HepG2 (cell line): ENCODE data around the gene C16orf87. TPM values are rescaled to one million over a fixed set of nuclear protein-coding genes. Genes with fewer than 3 reads are reported as not detected.

Source experiments
- CBX1 ChIP-seq: IDR thresholded peaks from one replicate; pipeline ENCODE4 v1.6.1; 2016; ENCODE audit warnings: antibody characterized with exemption, low read depth
- ERF ChIP-seq: IDR thresholded peaks from 2 replicates; pipeline ENCODE4 v1.6.1; 2018; ENCODE audit warnings: missing biosample characterization, missing genetic modification reagents
- KAT2B ChIP-seq: fragments of 150-350 bp; IDR thresholded peaks from 2 replicates; pipeline ENCODE4 v1.6.1; 2014; ENCODE audit warnings: low read depth, low read length, borderline replicate concordance
- KDM1A ChIP-seq: IDR thresholded peaks from 2 replicates; pipeline ENCODE4 v1.6.1; 2016; ENCODE audit warnings: missing compliant biosample characterization
- NAIF1 ChIP-seq: sonication (generic); formaldehyde crosslinking; IDR thresholded peaks from 2 replicates; pipeline ENCODE4 v1.5.0; 2020; ENCODE audit warnings: mild to moderate bottlenecking, missing genetic modification reagents, borderline replicate concordance
- PHF8 ChIP-seq: sonication (generic); formaldehyde crosslinking; IDR thresholded peaks from 2 replicates; pipeline ENCODE4 v1.5.0; 2020; ENCODE audit warnings: missing genetic modification reagents
- PRPF4 ChIP-seq: fragments of 200-400 bp; formaldehyde crosslinking; IDR thresholded peaks from 2 replicates; pipeline ENCODE4 v1.6.1; 2016; ENCODE audit warnings: low read length, low read depth; ENCODE audit not compliant: poor library complexity, severe bottlenecking
- RARG ChIP-seq: sonication (generic); formaldehyde crosslinking; IDR thresholded peaks from 2 replicates; pipeline ENCODE4 v1.4.0; 2020; ENCODE audit warnings: low read depth, mild to moderate bottlenecking, missing genetic modification reagents
- SAP130 ChIP-seq: IDR thresholded peaks from 2 replicates; pipeline ENCODE4 v1.6.1; 2016; ENCODE audit warnings: low read depth
- SNAI1 ChIP-seq: sonication (generic); formaldehyde crosslinking; IDR thresholded peaks from 2 replicates; pipeline ENCODE4 v1.5.0; 2020; ENCODE audit warnings: mild to moderate bottlenecking, missing genetic modification reagents, borderline replicate concordance
- XBP1 ChIP-seq: sonication (generic); formaldehyde crosslinking; IDR thresholded peaks from 2 replicates; pipeline ENCODE4 v1.5.0; 2020; ENCODE audit warnings: missing genetic modification reagents
- XRCC5 ChIP-seq: fragments of 200-400 bp; formaldehyde crosslinking; optimal IDR thresholded peaks from 2 replicates; pipeline ENCODE3; 2017; ENCODE audit warnings: mild to moderate bottlenecking, low read length
- ZC3H13 ChIP-seq: sonication (generic); formaldehyde crosslinking; IDR thresholded peaks from 2 replicates; pipeline ENCODE4 v1.8.1; 2023; ENCODE audit warnings: mild to moderate bottlenecking, missing genetic modification reagents, moderate library complexity
- ZFP62 ChIP-seq: sonication (generic); formaldehyde crosslinking; IDR thresholded peaks from 2 replicates; pipeline ENCODE4 v1.4.0; 2020; ENCODE audit warnings: missing genetic modification reagents
- ZNF326 ChIP-seq: sonication (generic); formaldehyde crosslinking; IDR thresholded peaks from 2 replicates; pipeline ENCODE4 v1.4.0; 2020; ENCODE audit warnings: missing genetic modification reagents, borderline replicate concordance
- ZNF605 ChIP-seq: sonication (generic); formaldehyde crosslinking; IDR thresholded peaks from 2 replicates; pipeline ENCODE4 v1.8.0; 2022; ENCODE audit warnings: mild to moderate bottlenecking, missing genetic modification reagents
- ZNF660 ChIP-seq: sonication (generic); formaldehyde crosslinking; IDR thresholded peaks from 2 replicates; pipeline ENCODE4 v1.5.1; 2020; ENCODE audit warnings: mild to moderate bottlenecking, low read depth, missing genetic modification reagents, borderline replicate concordance
- ZNF724P ChIP-seq: sonication (generic); formaldehyde crosslinking; IDR thresholded peaks from 2 replicates; pipeline ENCODE4 v1.8.0; 2022; ENCODE audit warnings: missing genetic modification reagents, borderline replicate concordance
- polyA plus RNA-seq, 8 experiments: library from polyadenylated mRNA; depleted of rRNA in 3 of 8; stranded (reverse) in 7 of 8; unstranded in 1 of 8; fragments of >200 nt; fragmentation: Illumina TruSeq in 4 of 8; extraction: Trizol in 4 of 8; gene quantifications; 2 replicates each; pipeline versions ENCODE4 v1.2.1 to v1.2.3, GENCODE V29; 2011 to 2016; ENCODE audit warnings: low read depth in 4 of 8, missing spikeins in 1 of 8, mixed read lengths in 1 of 8; ENCODE audit not compliant: insufficient read depth in 1 of 8
- total RNA-seq, 5 experiments: library from RNA; depleted of rRNA; stranded (reverse); fragments of >200 nt; fragmentation: Illumina TruSeq; extraction: Trizol; gene quantifications; 2 replicates each; pipeline ENCODE4 v1.2.3, GENCODE V29; 2016; ENCODE audit warnings: low read depth in 1 of 5
- TF ChIP-seq, protein P1 (sequence below): sonication (generic); formaldehyde crosslinking; IDR thresholded peaks from 2 replicates; pipeline ENCODE4 v1.4.0; 2020; ENCODE audit warnings: missing genetic modification reagents
- TF ChIP-seq, protein P2 (sequence below): sonication (generic); formaldehyde crosslinking; conservative IDR thresholded peaks from 2 replicates; pipeline ENCODE4 v1.4.0; 2020; ENCODE audit warnings: mild to moderate bottlenecking, missing genetic modification reagents, moderate library complexity
- TF ChIP-seq, protein P3 (sequence below): sonication (generic); formaldehyde crosslinking; IDR thresholded peaks from 2 replicates; pipeline ENCODE4 v1.4.0; 2020; ENCODE audit warnings: missing genetic modification reagents

Gene C16orf87
- total and polyA plus RNA-seq, 2 of the 13 experiments (the other 11 are each of a cell fraction or from before 2014, with no cell fraction given) = 8.6 to 19.5 TPM

DNA sequence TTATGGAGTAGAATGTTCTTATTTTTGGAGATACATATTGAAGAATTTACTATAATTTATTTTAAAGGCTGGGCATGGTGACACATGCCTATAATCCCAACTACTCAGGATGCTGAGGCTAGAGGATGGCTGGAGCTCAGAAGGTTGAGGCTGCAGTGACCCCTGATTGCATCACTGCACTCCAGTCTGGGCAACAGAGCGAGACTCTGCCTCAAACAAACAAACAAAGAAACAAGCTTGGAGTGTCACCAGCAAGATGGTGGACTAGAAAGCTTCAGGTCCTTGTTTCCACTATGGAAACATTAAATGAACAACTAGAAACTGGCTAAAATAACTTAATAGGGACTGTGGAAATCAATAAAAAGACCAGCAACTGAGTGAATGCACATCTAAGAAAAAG lies 35.3 kb upstream of the C16orf87 start (continued):
- TF ChIP-seq, protein P1, sequence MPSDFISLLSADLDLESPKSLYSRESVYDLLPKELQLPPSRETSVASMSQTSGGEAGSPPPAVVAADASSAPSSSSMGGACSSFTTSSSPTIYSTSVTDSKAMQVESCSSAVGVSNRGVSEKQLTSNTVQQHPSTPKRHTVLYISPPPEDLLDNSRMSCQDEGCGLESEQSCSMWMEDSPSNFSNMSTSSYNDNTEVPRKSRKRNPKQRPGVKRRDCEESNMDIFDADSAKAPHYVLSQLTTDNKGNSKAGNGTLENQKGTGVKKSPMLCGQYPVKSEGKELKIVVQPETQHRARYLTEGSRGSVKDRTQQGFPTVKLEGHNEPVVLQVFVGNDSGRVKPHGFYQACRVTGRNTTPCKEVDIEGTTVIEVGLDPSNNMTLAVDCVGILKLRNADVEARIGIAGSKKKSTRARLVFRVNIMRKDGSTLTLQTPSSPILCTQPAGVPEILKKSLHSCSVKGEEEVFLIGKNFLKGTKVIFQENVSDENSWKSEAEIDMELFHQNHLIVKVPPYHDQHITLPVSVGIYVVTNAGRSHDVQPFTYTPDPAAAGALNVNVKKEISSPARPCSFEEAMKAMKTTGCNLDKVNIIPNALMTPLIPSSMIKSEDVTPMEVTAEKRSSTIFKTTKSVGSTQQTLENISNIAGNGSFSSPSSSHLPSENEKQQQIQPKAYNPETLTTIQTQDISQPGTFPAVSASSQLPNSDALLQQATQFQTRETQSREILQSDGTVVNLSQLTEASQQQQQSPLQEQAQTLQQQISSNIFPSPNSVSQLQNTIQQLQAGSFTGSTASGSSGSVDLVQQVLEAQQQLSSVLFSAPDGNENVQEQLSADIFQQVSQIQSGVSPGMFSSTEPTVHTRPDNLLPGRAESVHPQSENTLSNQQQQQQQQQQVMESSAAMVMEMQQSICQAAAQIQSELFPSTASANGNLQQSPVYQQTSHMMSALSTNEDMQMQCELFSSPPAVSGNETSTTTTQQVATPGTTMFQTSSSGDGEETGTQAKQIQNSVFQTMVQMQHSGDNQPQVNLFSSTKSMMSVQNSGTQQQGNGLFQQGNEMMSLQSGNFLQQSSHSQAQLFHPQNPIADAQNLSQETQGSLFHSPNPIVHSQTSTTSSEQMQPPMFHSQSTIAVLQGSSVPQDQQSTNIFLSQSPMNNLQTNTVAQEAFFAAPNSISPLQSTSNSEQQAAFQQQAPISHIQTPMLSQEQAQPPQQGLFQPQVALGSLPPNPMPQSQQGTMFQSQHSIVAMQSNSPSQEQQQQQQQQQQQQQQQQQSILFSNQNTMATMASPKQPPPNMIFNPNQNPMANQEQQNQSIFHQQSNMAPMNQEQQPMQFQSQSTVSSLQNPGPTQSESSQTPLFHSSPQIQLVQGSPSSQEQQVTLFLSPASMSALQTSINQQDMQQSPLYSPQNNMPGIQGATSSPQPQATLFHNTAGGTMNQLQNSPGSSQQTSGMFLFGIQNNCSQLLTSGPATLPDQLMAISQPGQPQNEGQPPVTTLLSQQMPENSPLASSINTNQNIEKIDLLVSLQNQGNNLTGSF = no peak
- TF ChIP-seq XRCC5 = no peak
- TF ChIP-seq KAT2B = no peak
- no peak for TF ChIP-seq PRPF4
- TF ChIP-seq NAIF1 (CRISPR knock-in tag) = no peak
- TF ChIP-seq, protein P2, sequence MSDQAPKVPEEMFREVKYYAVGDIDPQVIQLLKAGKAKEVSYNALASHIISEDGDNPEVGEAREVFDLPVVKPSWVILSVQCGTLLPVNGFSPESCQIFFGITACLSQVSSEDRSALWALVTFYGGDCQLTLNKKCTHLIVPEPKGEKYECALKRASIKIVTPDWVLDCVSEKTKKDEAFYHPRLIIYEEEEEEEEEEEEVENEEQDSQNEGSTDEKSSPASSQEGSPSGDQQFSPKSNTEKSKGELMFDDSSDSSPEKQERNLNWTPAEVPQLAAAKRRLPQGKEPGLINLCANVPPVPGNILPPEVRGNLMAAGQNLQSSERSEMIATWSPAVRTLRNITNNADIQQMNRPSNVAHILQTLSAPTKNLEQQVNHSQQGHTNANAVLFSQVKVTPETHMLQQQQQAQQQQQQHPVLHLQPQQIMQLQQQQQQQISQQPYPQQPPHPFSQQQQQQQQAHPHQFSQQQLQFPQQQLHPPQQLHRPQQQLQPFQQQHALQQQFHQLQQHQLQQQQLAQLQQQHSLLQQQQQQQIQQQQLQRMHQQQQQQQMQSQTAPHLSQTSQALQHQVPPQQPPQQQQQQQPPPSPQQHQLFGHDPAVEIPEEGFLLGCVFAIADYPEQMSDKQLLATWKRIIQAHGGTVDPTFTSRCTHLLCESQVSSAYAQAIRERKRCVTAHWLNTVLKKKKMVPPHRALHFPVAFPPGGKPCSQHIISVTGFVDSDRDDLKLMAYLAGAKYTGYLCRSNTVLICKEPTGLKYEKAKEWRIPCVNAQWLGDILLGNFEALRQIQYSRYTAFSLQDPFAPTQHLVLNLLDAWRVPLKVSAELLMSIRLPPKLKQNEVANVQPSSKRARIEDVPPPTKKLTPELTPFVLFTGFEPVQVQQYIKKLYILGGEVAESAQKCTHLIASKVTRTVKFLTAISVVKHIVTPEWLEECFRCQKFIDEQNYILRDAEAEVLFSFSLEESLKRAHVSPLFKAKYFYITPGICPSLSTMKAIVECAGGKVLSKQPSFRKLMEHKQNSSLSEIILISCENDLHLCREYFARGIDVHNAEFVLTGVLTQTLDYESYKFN (CRISPR knock-in tag) = peak; percentile 46
- no peak for TF ChIP-seq ZC3H13 (CRISPR knock-in tag)
- TF ChIP-seq, protein P3, sequence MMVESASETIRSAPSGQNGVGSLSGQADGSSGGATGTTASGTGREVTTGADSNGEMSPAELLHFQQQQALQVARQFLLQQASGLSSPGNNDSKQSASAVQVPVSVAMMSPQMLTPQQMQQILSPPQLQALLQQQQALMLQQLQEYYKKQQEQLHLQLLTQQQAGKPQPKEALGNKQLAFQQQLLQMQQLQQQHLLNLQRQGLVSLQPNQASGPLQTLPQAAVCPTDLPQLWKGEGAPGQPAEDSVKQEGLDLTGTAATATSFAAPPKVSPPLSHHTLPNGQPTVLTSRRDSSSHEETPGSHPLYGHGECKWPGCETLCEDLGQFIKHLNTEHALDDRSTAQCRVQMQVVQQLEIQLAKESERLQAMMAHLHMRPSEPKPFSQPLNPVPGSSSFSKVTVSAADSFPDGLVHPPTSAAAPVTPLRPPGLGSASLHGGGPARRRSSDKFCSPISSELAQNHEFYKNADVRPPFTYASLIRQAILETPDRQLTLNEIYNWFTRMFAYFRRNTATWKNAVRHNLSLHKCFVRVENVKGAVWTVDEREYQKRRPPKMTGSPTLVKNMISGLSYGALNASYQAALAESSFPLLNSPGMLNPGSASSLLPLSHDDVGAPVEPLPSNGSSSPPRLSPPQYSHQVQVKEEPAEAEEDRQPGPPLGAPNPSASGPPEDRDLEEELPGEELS (CRISPR knock-in tag) = peak; percentile 95
- peak; percentile 41; the same call in 1 of the 2 replicates for TF ChIP-seq SAP130 (CRISPR knock-in tag)
- TF ChIP-seq ZNF724P (CRISPR knock-in tag) = no peak
- TF ChIP-seq PHF8 (CRISPR knock-in tag) = no peak
- TF ChIP-seq ZNF605 (CRISPR knock-in tag) = 0 out of 2 replicates have a peak, but pooled peaks have one; percentile 46
- TF ChIP-seq ZNF326 (CRISPR knock-in tag) = no peak
- no peak for TF ChIP-seq ZNF660 (CRISPR knock-in tag)
- no peak for TF ChIP-seq CBX1
- peak; percentile 86; the same call in 1 of the 2 replicates for TF ChIP-seq KDM1A
- no peak for TF ChIP-seq SNAI1
- TF ChIP-seq ERF = no peak
- TF ChIP-seq ZFP62 (CRISPR knock-in tag) = no peak
- TF ChIP-seq RARG = no peak
- no peak for TF ChIP-seq XBP1 (CRISPR knock-in tag)
